GM12874 (cell line): ENCODE results near the gene TMC4.

Experiments
- TF ChIP-seq, protein P1 (sequence below): IDR thresholded peaks from 2 replicates; pipeline ENCODE4 v1.5.1; 2011; ENCODE audit warnings: low read depth, mild to moderate bottlenecking, control low read depth, low read length, moderate library complexity; ENCODE audit not compliant: insufficient read depth

TMC4 gene

GRCh38 chr19:54137699-54138488 is 35.1 kb downstream of the TMC4 start, which contains the start of gene CNOT3:
CNOT3 (plus strand) TSS chr19:54137762; CDS start chr19:54142979, 5,217 bp downstream.
- TF ChIP-seq, protein P1, sequence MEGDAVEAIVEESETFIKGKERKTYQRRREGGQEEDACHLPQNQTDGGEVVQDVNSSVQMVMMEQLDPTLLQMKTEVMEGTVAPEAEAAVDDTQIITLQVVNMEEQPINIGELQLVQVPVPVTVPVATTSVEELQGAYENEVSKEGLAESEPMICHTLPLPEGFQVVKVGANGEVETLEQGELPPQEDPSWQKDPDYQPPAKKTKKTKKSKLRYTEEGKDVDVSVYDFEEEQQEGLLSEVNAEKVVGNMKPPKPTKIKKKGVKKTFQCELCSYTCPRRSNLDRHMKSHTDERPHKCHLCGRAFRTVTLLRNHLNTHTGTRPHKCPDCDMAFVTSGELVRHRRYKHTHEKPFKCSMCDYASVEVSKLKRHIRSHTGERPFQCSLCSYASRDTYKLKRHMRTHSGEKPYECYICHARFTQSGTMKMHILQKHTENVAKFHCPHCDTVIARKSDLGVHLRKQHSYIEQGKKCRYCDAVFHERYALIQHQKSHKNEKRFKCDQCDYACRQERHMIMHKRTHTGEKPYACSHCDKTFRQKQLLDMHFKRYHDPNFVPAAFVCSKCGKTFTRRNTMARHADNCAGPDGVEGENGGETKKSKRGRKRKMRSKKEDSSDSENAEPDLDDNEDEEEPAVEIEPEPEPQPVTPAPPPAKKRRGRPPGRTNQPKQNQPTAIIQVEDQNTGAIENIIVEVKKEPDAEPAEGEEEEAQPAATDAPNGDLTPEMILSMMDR = no peak

DNA sequence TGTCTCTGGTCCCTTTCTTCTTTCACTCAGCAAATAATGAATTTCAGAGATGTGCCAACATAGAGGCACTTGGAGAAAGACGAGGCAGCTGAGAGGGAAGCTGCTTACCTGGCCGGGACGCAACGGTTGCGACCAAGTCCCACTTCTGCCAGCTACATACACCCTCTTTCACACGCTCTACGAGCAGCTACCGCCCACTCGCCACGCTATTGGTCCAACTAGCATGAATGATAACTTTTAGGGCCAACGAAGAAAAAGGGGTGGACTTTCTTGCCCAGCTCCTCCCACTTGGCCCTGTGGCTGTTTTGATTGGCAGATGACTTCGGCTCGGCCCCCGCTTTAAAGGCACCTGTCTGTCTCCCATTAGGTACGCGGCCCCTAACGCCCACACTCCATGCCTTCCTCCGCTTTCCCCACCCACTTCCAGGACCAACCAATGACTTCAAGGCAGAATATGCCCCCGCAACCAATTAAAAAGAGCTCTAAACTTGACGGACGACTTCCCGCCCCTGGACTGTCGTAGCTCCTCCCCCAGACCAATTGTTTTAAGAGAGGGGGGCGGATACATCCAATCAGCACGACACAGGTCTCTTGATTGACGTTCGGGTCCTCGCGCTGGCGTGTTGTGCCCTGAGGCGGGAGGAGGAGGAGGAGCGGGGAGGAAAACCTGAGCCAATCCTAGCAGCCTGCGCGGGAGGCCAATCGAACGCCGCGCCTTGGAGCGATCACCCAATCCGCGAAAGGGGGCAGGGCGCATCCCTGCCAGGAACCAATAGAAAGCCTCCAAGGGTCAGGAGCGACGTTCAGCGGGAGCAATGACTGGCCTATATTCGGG is 35.9 kb downstream of the TMC4 start:
- TF ChIP-seq, protein P1 = no peak

- TF ChIP-seq, protein P1 = no peak
Observed at GRCh38 chr19:54136086-54136863, 36.7 kb downstream of the TMC4 start.

DNA sequence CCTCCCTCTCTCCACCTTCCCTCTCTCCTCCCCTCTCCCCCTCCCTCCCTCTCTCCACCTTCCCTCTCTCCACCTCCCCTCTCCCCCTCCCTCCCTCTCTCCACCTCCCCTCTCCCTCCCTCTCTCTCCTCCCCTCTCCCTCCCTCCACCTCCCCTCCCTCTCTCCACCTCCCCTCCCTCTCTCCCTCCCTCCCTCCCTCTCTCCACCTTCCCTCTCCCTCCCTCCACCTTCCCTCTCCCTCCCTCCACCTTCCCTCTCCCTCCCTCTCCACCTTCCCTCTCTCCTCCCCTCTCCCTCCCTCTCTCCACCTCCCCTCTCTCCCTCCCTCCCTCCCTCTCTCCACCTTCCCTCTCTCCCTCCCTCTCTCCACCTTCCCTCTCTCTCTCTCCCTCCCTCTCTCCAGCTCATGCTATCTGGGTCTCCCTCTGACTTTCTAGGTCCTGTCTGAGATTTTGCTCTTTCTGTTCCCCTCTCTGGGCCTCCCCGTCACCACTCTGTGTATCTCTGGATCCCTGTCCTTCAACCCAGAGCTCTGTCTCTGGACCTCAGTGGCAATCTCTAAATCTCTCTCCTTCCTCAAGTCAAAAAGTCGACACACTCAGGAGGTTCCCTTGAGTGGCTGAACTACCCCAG is 38.9 kb downstream of the TMC4 start:
- TF ChIP-seq, protein P1 = no peak

GRCh38 chr19:54133312-54133956 is 39.5 kb downstream of the TMC4 start:
- TF ChIP-seq, protein P1 = no peak

- TF ChIP-seq, protein P1 = no peak
Observed at GRCh38 chr19:54129617-54129996, 43.4 kb downstream of the TMC4 start.
